Activated B cell treated with CpG ODN at 0.5 μM for 24 hours (primary cell): Measurements from ENCODE around the gene S100G. TPM values are rescaled to one million over a fixed set of nuclear protein-coding genes. Genes with fewer than 3 reads are reported as not detected.
"Not testable (repeated sequence)": the region's sequence is repeated elsewhere in the genome, so short reads cannot be mapped to it uniquely, and the experiment has no call there.

Source experiments
- ATAC-seq: fragments of 200-7000 bp; cut with Tn5 transposase; one replicate; pipeline ENCODE4 v1.10.0; 2021; ENCODE audit warnings: low read depth, mild to moderate bottlenecking, moderate library complexity
- CTCF ChIA-PET: fragments of 350-600 bp; sonication (Branson Sonifier 250); formaldehyde crosslinking; loops from one replicate; lab custom pipeline; 2021; ENCODE audit warnings: antibody characterized with exemption; lab: Charles Lee
- POLR2A ChIA-PET: fragments of 350-600 bp; sonication (Branson Sonifier 250); formaldehyde crosslinking; loops from one replicate; lab custom pipeline; 2021; ENCODE audit warnings: antibody characterized with exemption; lab: Charles Lee
- DNase-seq: peaks from one replicate; pipeline ENCODE4 v3.0.0; 2022
- H3K27ac Mint-ChIP-seq: one replicate; pipeline ENCODE4 v1.8.0; 2020; ENCODE audit warnings: mixed read lengths
- H3K27me3 Mint-ChIP-seq: one replicate; pipeline ENCODE4 v1.8.0; 2021; ENCODE audit warnings: mixed read lengths
- H3K36me3 Mint-ChIP-seq: one replicate; pipeline ENCODE4 v1.8.0; 2021; ENCODE audit warnings: low read depth, mixed read lengths
- H3K4me1 Mint-ChIP-seq: one replicate; pipeline ENCODE4 v1.8.0; 2021; ENCODE audit warnings: mixed read lengths
- H3K4me3 Mint-ChIP-seq: one replicate; pipeline ENCODE4 v1.8.0; 2020; ENCODE audit warnings: mild to moderate bottlenecking, mixed read lengths
- H3K9me3 Mint-ChIP-seq: one replicate; pipeline ENCODE4 v1.8.0; 2020; ENCODE audit warnings: mixed read lengths
- intact Hi-C: fragments of 100-400 bp; cut with micrococcal nuclease; formaldehyde crosslinking; loops from one replicate; pipeline ENCODE4 v1.15.1; 2024
- total RNA-seq: library from RNA; stranded (reverse); gene quantifications from 2 replicates; pipeline ENCODE4 v1.2.3, GENCODE V29; 2022
- TF ChIP-seq, protein P1 (sequence below): fragments of 200-600 bp; IDR thresholded peaks from one replicate; pipeline ENCODE4 v1.8.0; 2022; ENCODE audit warnings: antibody characterized with exemption, mild to moderate bottlenecking

S100G gene
- total RNA-seq, 1 donor from 2014 or later = not detected

DNA sequence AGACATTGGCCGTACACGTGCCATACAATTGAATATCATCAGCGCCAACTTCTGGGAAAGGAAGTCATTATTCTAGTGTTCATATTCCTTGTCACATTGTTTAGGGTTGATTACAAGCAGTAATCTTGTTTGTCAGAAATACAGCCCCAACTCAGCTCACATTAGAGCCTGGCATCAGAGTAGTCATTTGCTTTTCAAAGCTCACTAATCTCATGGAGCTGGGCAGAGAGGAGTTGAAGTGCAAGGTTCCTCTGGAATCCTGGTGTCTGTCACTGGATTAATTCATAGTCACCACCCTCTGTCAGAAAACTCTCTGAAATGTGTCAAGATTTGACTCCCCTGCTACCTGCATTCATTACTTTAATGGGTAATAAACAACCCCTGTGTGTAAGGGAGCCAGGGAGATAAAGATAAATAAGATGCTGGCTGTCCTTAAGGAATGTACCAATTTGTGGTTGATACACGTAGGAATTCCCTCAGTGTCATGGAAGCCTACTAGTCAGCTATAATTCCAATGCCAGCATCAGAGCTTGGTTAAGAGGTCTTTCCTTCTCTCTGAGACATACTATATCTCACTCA, 43.7 kb upstream of the S100G start:
- intact Hi-C loops = no loop called here
- Mint-ChIP-seq H3K4me1 (peaks cover 13% of the 10 kb centered on the region), H3K36me3 (peaks cover 24% of the 10 kb centered on the region), H3K4me3 (no peak overlapping the region), H3K27me3 (no peaks in the 10 kb centered on the region), H3K9me3 (no peaks in the 10 kb centered on the region), H3K27ac (no peak overlapping the region)
- ChIA-PET POLR2A (no interaction called here), CTCF (no interaction called here)
- TF ChIP-seq, protein P1, sequence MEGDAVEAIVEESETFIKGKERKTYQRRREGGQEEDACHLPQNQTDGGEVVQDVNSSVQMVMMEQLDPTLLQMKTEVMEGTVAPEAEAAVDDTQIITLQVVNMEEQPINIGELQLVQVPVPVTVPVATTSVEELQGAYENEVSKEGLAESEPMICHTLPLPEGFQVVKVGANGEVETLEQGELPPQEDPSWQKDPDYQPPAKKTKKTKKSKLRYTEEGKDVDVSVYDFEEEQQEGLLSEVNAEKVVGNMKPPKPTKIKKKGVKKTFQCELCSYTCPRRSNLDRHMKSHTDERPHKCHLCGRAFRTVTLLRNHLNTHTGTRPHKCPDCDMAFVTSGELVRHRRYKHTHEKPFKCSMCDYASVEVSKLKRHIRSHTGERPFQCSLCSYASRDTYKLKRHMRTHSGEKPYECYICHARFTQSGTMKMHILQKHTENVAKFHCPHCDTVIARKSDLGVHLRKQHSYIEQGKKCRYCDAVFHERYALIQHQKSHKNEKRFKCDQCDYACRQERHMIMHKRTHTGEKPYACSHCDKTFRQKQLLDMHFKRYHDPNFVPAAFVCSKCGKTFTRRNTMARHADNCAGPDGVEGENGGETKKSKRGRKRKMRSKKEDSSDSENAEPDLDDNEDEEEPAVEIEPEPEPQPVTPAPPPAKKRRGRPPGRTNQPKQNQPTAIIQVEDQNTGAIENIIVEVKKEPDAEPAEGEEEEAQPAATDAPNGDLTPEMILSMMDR = no peak
- ATAC-seq = no peak
- no peak for DNase-seq

DNA sequence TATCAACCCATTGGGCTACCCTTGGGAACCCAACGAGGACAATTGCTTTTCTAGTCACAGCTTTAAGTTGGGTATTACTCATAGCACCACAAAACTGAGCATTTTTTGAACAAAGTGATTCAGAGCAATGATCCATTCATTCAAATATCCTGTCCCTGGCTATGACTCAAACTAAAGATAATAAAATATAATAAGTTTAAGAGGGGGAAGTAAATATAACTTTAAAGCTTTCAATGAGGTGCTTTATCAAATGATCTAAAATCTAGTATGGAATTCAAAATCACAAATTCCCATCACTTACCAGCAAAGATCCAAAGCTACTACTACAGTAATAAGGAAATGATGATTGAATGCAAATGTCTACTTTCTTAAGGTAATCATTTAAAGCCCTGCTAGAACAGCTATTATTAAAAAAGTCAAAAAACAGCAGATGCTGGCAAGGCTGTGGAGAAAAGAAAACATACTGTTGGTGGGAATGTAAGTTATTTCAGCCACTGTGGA, 39.8 kb upstream of the S100G start:
- ChIA-PET CTCF (no interaction called here), POLR2A (no interaction called here)
- no peaks in the 10 kb centered on the region for H3K4me1 Mint-ChIP-seq
- ATAC-seq (no peak), DNase-seq (no peak)
- H3K27me3 Mint-ChIP-seq = no peaks in the 10 kb centered on the region
- no peak overlapping the region for H3K4me3 Mint-ChIP-seq
- no peaks in the 10 kb centered on the region for H3K9me3 Mint-ChIP-seq
- H3K36me3 Mint-ChIP-seq = peaks cover 28% of the 10 kb centered on the region
- TF ChIP-seq, protein P1 = no peak
- intact Hi-C loops = no loop called here
- no peak overlapping the region for H3K27ac Mint-ChIP-seq

DNA sequence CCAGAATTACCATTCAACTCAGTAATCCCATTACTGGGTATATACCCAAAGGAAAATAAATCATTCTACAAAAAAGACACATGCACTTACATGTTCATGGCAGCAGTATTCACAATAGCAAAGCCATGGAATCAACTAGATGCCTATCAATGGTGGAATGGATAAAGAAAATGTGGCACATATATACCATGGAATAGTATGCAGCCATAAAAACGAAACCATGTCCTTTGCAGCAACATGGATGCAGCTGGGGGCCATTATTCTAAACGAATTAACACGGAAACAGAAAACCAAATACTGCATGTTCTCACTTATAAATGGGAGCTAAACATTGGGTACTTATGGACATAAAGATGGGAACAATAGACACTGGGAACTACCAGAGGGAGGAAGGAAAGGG, 39.3 kb upstream of the S100G start:
- H3K27ac Mint-ChIP-seq, CTCF ChIA-PET, H3K4me3 Mint-ChIP-seq, POLR2A ChIA-PET, H3K9me3 Mint-ChIP-seq, ATAC-seq, H3K27me3 Mint-ChIP-seq, intact Hi-C loops, H3K4me1 Mint-ChIP-seq, DNase-seq: not testable (repeated sequence)
- H3K36me3 Mint-ChIP-seq = peaks cover 28% of the 10 kb centered on the region

DNA sequence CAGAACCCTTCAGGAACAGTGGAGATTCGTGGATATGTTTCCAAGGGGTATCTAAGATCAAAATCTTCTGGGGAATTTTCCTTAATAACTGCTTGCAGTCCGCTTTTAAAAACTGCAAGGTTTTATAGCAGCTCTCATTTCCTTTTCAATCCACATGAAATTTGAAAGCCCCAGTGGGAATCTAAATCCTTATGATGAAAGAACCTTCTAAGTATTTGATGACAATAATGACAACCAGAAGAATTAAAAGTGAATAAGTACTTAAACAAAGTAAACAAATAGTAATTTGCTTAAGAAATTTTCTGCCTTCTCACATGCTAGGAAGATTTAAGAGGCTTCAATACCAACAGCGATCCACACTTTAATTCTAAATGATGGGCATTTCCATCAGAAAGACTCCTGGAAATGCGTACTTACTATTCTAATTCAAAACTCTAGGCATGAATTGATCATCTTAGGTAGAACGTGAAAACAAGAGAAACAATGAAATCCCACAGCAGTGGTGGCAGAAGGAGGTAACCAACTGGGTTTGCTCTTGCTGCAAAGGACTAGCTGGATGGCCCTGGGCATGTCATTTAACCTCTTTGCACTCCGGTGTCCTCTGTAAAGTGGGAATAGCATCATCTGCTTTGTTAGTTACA, 37.6 kb upstream of the S100G start:
- POLR2A ChIA-PET = no interaction called here

DNA sequence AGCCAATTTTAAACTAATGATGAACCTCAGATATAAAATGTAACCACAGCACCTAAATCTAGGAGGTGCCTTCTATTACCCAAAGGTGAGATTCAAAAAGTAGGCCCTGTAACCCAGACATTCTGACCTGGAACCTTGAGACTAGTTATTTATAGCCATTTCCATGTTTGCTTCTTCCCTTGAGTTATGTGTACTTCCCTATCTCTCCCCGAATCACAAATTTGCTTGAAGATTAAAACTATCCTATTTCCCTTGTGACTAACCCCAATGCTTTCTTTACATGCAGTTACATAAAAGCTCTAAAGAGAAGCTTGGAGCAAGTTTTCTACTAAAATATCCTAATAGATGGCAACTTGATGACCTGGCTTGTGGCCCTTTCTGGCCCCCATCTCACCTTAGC, 32.6 kb upstream of the S100G start:
- H3K4me1 Mint-ChIP-seq = no peaks in the 10 kb centered on the region
- ATAC-seq (no peak), DNase-seq (no peak)
- H3K27ac Mint-ChIP-seq = no peak overlapping the region
- no peak overlapping the region for H3K4me3 Mint-ChIP-seq
- H3K27me3 Mint-ChIP-seq = no peaks in the 10 kb centered on the region
- POLR2A ChIA-PET = no interaction called here
- CTCF ChIA-PET = no interaction called here
- TF ChIP-seq, protein P1 = no peak
- H3K9me3 Mint-ChIP-seq = no peaks in the 10 kb centered on the region
- intact Hi-C loops = no loop called here
- H3K36me3 Mint-ChIP-seq = peaks cover 30% of the 10 kb centered on the region

More for the DNA sequence above, 37.6 kb upstream of the S100G start:
- no peak for ATAC-seq
- Mint-ChIP-seq H3K27me3 (no peaks in the 10 kb centered on the region), H3K4me1 (no peaks in the 10 kb centered on the region), H3K9me3 (no peaks in the 10 kb centered on the region), H3K4me3 (no peak overlapping the region), H3K36me3 (peaks cover 26% of the 10 kb centered on the region), H3K27ac (no peak overlapping the region)
- TF ChIP-seq, protein P1 = no peak
- CTCF ChIA-PET = no interaction called here
- DNase-seq = no peak
- intact Hi-C loops = no loop called here
